Fibroblast of villous mesenchyme (primary cell): Measurements from ENCODE around the gene MAL. TPM values are rescaled to one million over a fixed set of nuclear protein-coding genes. Genes with fewer than 3 reads are reported as not detected.

Source experiments
- DNase-seq: peaks from one replicate; pipeline ENCODE4 v3.0.0-alpha.2; 2010; ENCODE audit warnings: low read depth
- H3K4me3 ChIP-seq: 2 replicates; pipeline ENCODE4 v1.5.1; 2011; ENCODE audit warnings: low read depth, mild to moderate bottlenecking, low read length
- total RNA-seq: library from RNA; depleted of rRNA; stranded (reverse); fragments of >200 nt; gene quantifications from 2 replicates; pipeline ENCODE4 v1.2.3, GENCODE V29; 2012
- TF ChIP-seq, protein P1 (sequence below): IDR thresholded peaks from 2 replicates; pipeline ENCODE4 v1.5.1; 2012; ENCODE audit warnings: low read depth, mild to moderate bottlenecking, low read length; ENCODE audit not compliant: insufficient read depth

Gene MAL
- total RNA-seq, 1 donor: not detected

GRCh38 chr2:95046371-95047112 lies 21.0 kb downstream of the MAL start:
- TF ChIP-seq, protein P1, sequence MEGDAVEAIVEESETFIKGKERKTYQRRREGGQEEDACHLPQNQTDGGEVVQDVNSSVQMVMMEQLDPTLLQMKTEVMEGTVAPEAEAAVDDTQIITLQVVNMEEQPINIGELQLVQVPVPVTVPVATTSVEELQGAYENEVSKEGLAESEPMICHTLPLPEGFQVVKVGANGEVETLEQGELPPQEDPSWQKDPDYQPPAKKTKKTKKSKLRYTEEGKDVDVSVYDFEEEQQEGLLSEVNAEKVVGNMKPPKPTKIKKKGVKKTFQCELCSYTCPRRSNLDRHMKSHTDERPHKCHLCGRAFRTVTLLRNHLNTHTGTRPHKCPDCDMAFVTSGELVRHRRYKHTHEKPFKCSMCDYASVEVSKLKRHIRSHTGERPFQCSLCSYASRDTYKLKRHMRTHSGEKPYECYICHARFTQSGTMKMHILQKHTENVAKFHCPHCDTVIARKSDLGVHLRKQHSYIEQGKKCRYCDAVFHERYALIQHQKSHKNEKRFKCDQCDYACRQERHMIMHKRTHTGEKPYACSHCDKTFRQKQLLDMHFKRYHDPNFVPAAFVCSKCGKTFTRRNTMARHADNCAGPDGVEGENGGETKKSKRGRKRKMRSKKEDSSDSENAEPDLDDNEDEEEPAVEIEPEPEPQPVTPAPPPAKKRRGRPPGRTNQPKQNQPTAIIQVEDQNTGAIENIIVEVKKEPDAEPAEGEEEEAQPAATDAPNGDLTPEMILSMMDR: no peak
- H3K4me3 ChIP-seq: no peak overlapping the region
- DNase-seq: no peak

- no peak for DNase-seq
- H3K4me3 ChIP-seq: no peak overlapping the region
- TF ChIP-seq, protein P1: no peak
Observed at GRCh38 chr2:95047629-95048510, 22.4 kb downstream of the MAL start.

GRCh38 chr2:95048825-95049682 lies 23.5 kb downstream of the MAL start:
- DNase-seq: peak; percentile 7
- TF ChIP-seq, protein P1: no peak
- H3K4me3 ChIP-seq: no peak overlapping the region

GRCh38 chr2:95049683-95049955 lies 24.1 kb downstream of the MAL start:
- no peak for DNase-seq
- no peak overlapping the region for H3K4me3 ChIP-seq
- TF ChIP-seq, protein P1: no peak

- TF ChIP-seq, protein P1: no peak
- DNase-seq: no peak
- H3K4me3 ChIP-seq: no peak overlapping the region
Observed at GRCh38 chr2:95049961-95050360, 24.5 kb downstream of the MAL start.

GRCh38 chr2:95050385-95051300 lies 25.1 kb downstream of the MAL start:
- no peak overlapping the region for H3K4me3 ChIP-seq
- DNase-seq: peak; percentile 6

More at GRCh38 chr2:95050385-95051300, 25.1 kb downstream of the MAL start:
- TF ChIP-seq, protein P1: no peak
